Heart left ventricle (tissue), 16 donors: ENCODE results near the gene PYGO2. TPM values are rescaled to one million over a fixed set of nuclear protein-coding genes. Genes with fewer than 3 reads are reported as not detected.
A peak's percentile ranks its signal among the peaks of the same experiment; 100 is the strongest.

Experiments used
- ATAC-seq, 4 donors: fragments of 200-7000 bp; cut with Tn5 transposase; one replicate each; pipeline ENCODE4 v1.9.1; 2020 to 2022; ENCODE audit warnings: moderate library complexity in 4 of 4, mild to moderate bottlenecking in 3 of 4, moderate number of reproducible peaks in 1 of 4
- DNase-seq, 5 donors: peaks; one replicate each; pipeline ENCODE4 v3.0.0-alpha.2; 2020
- H3K27ac ChIP-seq, 12 donors: fragments of 200-600 bp; sonication (generic) in 4 of 12; one replicate each; pipeline versions ENCODE4 v1.5.0 to v1.8.0; 2016 to 2022; ENCODE audit warnings: mild to moderate bottlenecking in 2 of 12
- H3K27me3 ChIP-seq, 9 donors: fragments of 200-600 bp; sonication (generic) in 2 of 9; one replicate each; pipeline versions ENCODE4 v1.5.1 to v1.8.0; 2016 to 2022; ENCODE audit warnings: mild to moderate bottlenecking in 3 of 9
- H3K36me3 ChIP-seq, 9 donors: fragments of 200-600 bp; sonication (generic) in 2 of 9; one replicate each; pipeline versions ENCODE4 v1.5.0 to v1.8.0; 2018 to 2022; ENCODE audit warnings: mild to moderate bottlenecking in 2 of 9
- H3K4me1 ChIP-seq, 12 donors: fragments of 200-600 bp; sonication (generic) in 4 of 12; one replicate each; pipeline versions ENCODE4 v1.5.0 to v1.8.0; 2016 to 2022; ENCODE audit warnings: mild to moderate bottlenecking in 3 of 12
- H3K4me3 ChIP-seq, 12 donors: fragments of 200-600 bp; sonication (generic) in 4 of 12; one replicate each; pipeline versions ENCODE4 v1.5.0 to v1.8.0; 2017 to 2022; ENCODE audit warnings: mild to moderate bottlenecking in 9 of 12, moderate library complexity in 4 of 12
- H3K9me3 ChIP-seq, 12 donors: fragments of 200-600 bp; sonication (generic) in 4 of 12; one replicate each; pipeline versions ENCODE4 v1.5.0 to v1.8.0; 2016 to 2022; ENCODE audit warnings: mild to moderate bottlenecking in 1 of 12
- CTCF ChIP-seq, 12 donors: fragments of 200-600 bp; sonication (generic) in 4 of 12; IDR thresholded peaks; one replicate each; pipeline versions ENCODE4 v1.5.0 to v1.8.0; 2018 to 2022; ENCODE audit warnings: antibody characterized with exemption in 12 of 12, mild to moderate bottlenecking in 5 of 12
- POLR2A ChIP-seq, 2 donors: fragments of 450-650 bp; IDR thresholded peaks; one replicate each; pipeline ENCODE4 v1.6.1; 2017; ENCODE audit warnings: antibody characterized with exemption in 2 of 2, mild to moderate bottlenecking in 2 of 2, moderate library complexity in 2 of 2
- WGBS, 4 donors: extraction: QIAGEN DNeasy Blood & Tissue Kit in 2 of 4; methylation state at CpG; one replicate each; pipeline versions ENCODE4 v1.1.5 to v1.1.7; 2013 to 2018; 5-methylcytosine and 5-hydroxymethylcytosine counted together
- intact Hi-C, 10 donors: fragments of 100-400 bp; cut with DNase I; formaldehyde crosslinking; loops; one replicate each; pipeline versions ENCODE4 v1.11.1 to v1.14.2; 2022
- polyA plus RNA-seq, 2 donors: library from polyadenylated mRNA; stranded (reverse); fragments of 200-250 nt; gene quantifications; one replicate each; pipeline ENCODE4 v1.2.3, GENCODE V29; 2013
- total RNA-seq, 9 donors: library from RNA; depleted of rRNA in 2 of 9; stranded (reverse); fragments of >200 nt in 2 of 9; fragmentation: NEBNext Ultra II Directional in 3 of 9; extraction: Animal tissue kit (Norgen Biotek cat#: 25700) in 3 of 9; gene quantifications; one replicate each; pipeline versions ENCODE4 v1.1.0 to v1.2.4, GENCODE V29; 2016 to 2023
- donor health status: ischemic (EF 13 %, LVEDD 7.1; RV severe dilation, severe dysfunction).
- donor health status: healthy with polysubstance abuse.
- donor health status: DM: no; HTN: yes; CAD: no.
- donor health status: DM: no; HTN: no; CAD: no.
- donor health status: ischemic (EF 25% LVEDD 6.9; RV normal size, moderate dysfunction).
- donor health status: ischemic (EF 25% LVEDD 5.7; RV mildly dilated, moderate dysfunction).
- donor health status: healthy.
- donor health status: DM: yes; HTN: yes; CAD: no.
- donor health status: ischemic (EF 35%, LVEDD 5.7; RV mildly dilated, moderate dysfunction).
- donor health status: nonischemic (EF 11% LVEDD 7.7; RV severe dilation, severe dysfunction).
- donor health status: DM: yes; HTN: yes; CAD: no.
- donor health status: PGD.
- donor health status: ischemic (EF 29% LVEDD 5.4; RV normal size, mild dysfunction).
- donor health status: nonischemic (EF 23%, LVEDD 6.1; RV moderate dilation, normal function).

The PYGO2 gene
- total and polyA plus RNA-seq, 11 donors = 9.7 to 19.2 (median 16.3) TPM

GRCh38 chr1:154971341-154971998 lies 9.9 kb upstream of the PYGO2 start:
- intact Hi-C loops = loop anchor here in 4 of 10 donors (2.0 to 5.0 kb wide), 4 partner anchors 29 to 81 kb away; partner anchors contain the start of genes ADAM15 (in 1 of the 4) and PMVK (in 1 of the 4)
- no peaks in the 10 kb centered on the region for H3K9me3 ChIP-seq
- DNase-seq (peak in 2 of 5 donors; percentile 65 to 73), ATAC-seq (no peak)
- peak overlapping the region; percentile 89 to 99 (median 99) for H3K27ac ChIP-seq
- WGBS, 4 donors = 20 to 36% (median 25%) methylated on average over 10 of the region's 10 CpGs
- H3K4me3 ChIP-seq = peak overlapping the region in 10 of 12 donors; percentile 25 to 84 (median 58)
- peaks cover 22 to 84% (median 63%) of the 10 kb centered on the region in 12 donors for H3K4me1 ChIP-seq
- no peaks in the 10 kb centered on the region for H3K27me3 ChIP-seq
- TF ChIP-seq CTCF (IDR thresholded peaks at IDR 0.05) (no peak), POLR2A (IDR thresholded peaks at IDR 0.05) (no peak)
- peaks cover 0 to 32% (median 20%) of the 10 kb centered on the region in 9 donors for H3K36me3 ChIP-seq

GRCh38 chr1:154970631-154971340 lies 9.2 kb upstream of the PYGO2 start, which contains the start of gene SHC1:
TSS of gene SHC1 (minus strand) at chr1:154970747. CDS start at chr1:154970526, 221 bp downstream.
- no peak for TF ChIP-seq CTCF (IDR thresholded peaks at IDR 0.05)
- peak; percentile 48 to 93 for TF ChIP-seq POLR2A (IDR thresholded peaks at IDR 0.05)
- Histone ChIP-seq H3K27me3 (no peaks in the 10 kb centered on the region), H3K36me3 (peaks cover 0 to 39% (median 27%) of the 10 kb centered on the region in 9 donors), H3K27ac (peak within 1 kb of the TSS; percentile 89 to 99 (median 99)), H3K4me3 (peak within 1 kb of the TSS in 11 of 12 donors; percentile 28 to 84 (median 54)), H3K9me3 (no peaks in the 10 kb centered on the region), H3K4me1 (peaks cover 22 to 81% (median 57%) of the 10 kb centered on the region in 12 donors)
- WGBS, 4 donors = 7 to 16% (median 15%) methylated on average over 13 to 15 of the region's 15 CpGs
- peak; percentile 93 to 97 (median 95) for DNase-seq
- intact Hi-C loops = loop anchor here in 4 of 10 donors (2.0 to 5.0 kb wide), 4 partner anchors 30 to 82 kb away; partner anchors contain the start of genes ADAM15 (in 1 of the 4) and PMVK (in 1 of the 4)
- ATAC-seq = peak; percentile 56 to 77 (median 66)

- intact Hi-C loops = loop anchor here in 8 of 10 donors (2.0 to 10.0 kb wide), 9 partner anchors 31 to 115 kb away; partner anchors contain the start of genes ADAM15 (in 1 of the 8), EFNA4 (in 1 of the 8) and PMVK (in 1 of the 8)
- 26 to 44% (median 33%) methylated on average over 17 to 22 of the region's 22 CpGs for WGBS, 4 donors
- Histone ChIP-seq H3K4me1 (peaks cover 22 to 73% (median 54%) of the 10 kb centered on the region in 12 donors), H3K9me3 (no peaks in the 10 kb centered on the region), H3K27me3 (no peaks in the 10 kb centered on the region), H3K36me3 (peaks cover 0 to 47% (median 35%) of the 10 kb centered on the region in 9 donors), H3K4me3 (peak overlapping the region in 11 of 12 donors; percentile 28 to 84 (median 54)), H3K27ac (peak overlapping the region; percentile 89 to 99 (median 99))
- no peak for TF ChIP-seq CTCF (IDR thresholded peaks at IDR 0.05)
- TF ChIP-seq POLR2A (IDR thresholded peaks at IDR 0.05) = no peak
- peak in 2 of 5 donors; percentile 40 to 71 for DNase-seq
- ATAC-seq = no peak
Measured at GRCh38 chr1:154969860-154970452, 8.4 kb upstream of the PYGO2 start.
